HEK293 (cell line): ENCODE data around the gene LAMA4.
A peak's percentile ranks its signal among the peaks of the same experiment; 100 is the strongest.

Experiments used
- CTCF ChIA-PET: fragments of 350-600 bp; formaldehyde crosslinking; extraction: SDS; loops from one replicate; lab custom pipeline; 2021; ENCODE audit warnings: antibody characterized with exemption; lab: Yijun Ruan, JAX
- POLR2A ChIA-PET: fragments of 300-600 bp; formaldehyde crosslinking; extraction: SDS; loops from one replicate; lab custom pipeline; 2020; ENCODE audit warnings: antibody characterized with exemption, inconsistent platforms; lab: Yijun Ruan, JAX
- H3K27ac ChIP-seq: fragments of 200-500 bp; sonication (Bioruptor generic); 2 replicates; pipeline ENCODE4 v1.5.1; 2014; ENCODE audit warnings: low read depth, low read length, control low read depth, inconsistent platforms; ENCODE audit errors: extremely low read depth
- H3K36me3 ChIP-seq, 2 experiments: fragments of 200-500 bp in 1 of 2; sonication (Bioruptor generic) in 1 of 2; 1 replicate in 1 of 2; 2 replicates in 1 of 2; pipeline ENCODE4 v1.5.1; 2014 to 2017; ENCODE audit warnings: inconsistent platforms in 2 of 2, low read length in 2 of 2; ENCODE audit not compliant: control insufficient read depth in 2 of 2, insufficient read depth in 1 of 2
- H3K4me1 ChIP-seq: fragments of 200-500 bp; sonication (Bioruptor generic); 2 replicates; pipeline ENCODE4 v1.5.1; 2014; ENCODE audit warnings: mild to moderate bottlenecking, low read length, inconsistent platforms; ENCODE audit not compliant: control insufficient read depth, insufficient read depth
- H3K4me3 ChIP-seq: 2 replicates; pipeline ENCODE4 v1.5.1; 2011; ENCODE audit warnings: low read depth, mild to moderate bottlenecking, control low read depth, low read length, moderate library complexity
- H3K9me3 ChIP-seq: fragments of 200-500 bp; sonication (Bioruptor generic); 2 replicates; pipeline ENCODE4 v1.5.1; 2014; ENCODE audit warnings: low read depth, low read length, inconsistent platforms; ENCODE audit not compliant: control insufficient read depth, insufficient read depth
- GLI2 ChIP-seq: fragments of 450-650 bp; formaldehyde crosslinking; IDR thresholded peaks from 2 replicates; pipeline ENCODE4; 2017; ENCODE audit warnings: missing biosample characterization, missing genetic modification characterization, low read depth, borderline replicate concordance
- KLF1 ChIP-seq: fragments of 450-650 bp; formaldehyde crosslinking; IDR thresholded peaks from 2 replicates; pipeline ENCODE4 v1.5.1; 2016; ENCODE audit warnings: missing biosample characterization, missing genetic modification characterization
- KLF9 ChIP-seq: fragments of 450-650 bp; formaldehyde crosslinking; IDR thresholded peaks from 2 replicates; pipeline ENCODE4 v1.5.1; 2016; ENCODE audit warnings: missing biosample characterization, missing genetic modification characterization, low read depth
- SCRT1 ChIP-seq: fragments of 450-650 bp; formaldehyde crosslinking; IDR thresholded peaks from 2 replicates; pipeline ENCODE4 v1.5.1; 2016; ENCODE audit warnings: missing biosample characterization, missing genetic modification characterization, borderline replicate concordance
- SCRT2 ChIP-seq: fragments of 450-650 bp; formaldehyde crosslinking; IDR thresholded peaks from 2 replicates; pipeline ENCODE4 v1.5.1; 2016; ENCODE audit warnings: missing biosample characterization, missing genetic modification characterization
- ZNF16 ChIP-seq: fragments of 450-650 bp; formaldehyde crosslinking; IDR thresholded peaks from 2 replicates; pipeline ENCODE4 v1.5.1; 2016; ENCODE audit warnings: low read depth, missing biosample characterization, missing genetic modification characterization
- ZNF175 ChIP-seq: fragments of 450-650 bp; formaldehyde crosslinking; IDR thresholded peaks from 2 replicates; pipeline ENCODE4 v1.5.1; 2016; ENCODE audit warnings: missing biosample characterization, missing genetic modification characterization
- ZNF2 ChIP-seq: fragments of 450-650 bp; formaldehyde crosslinking; IDR thresholded peaks from 2 replicates; pipeline ENCODE4 v1.5.1; 2016; ENCODE audit warnings: missing biosample characterization, missing genetic modification characterization
- ZNF280D ChIP-seq: fragments of 450-650 bp; formaldehyde crosslinking; IDR thresholded peaks from 2 replicates; pipeline ENCODE4 v1.5.1; 2016; ENCODE audit warnings: missing biosample characterization, missing genetic modification characterization
- ZNF335 ChIP-seq: fragments of 450-650 bp; formaldehyde crosslinking; conservative IDR thresholded peaks from 2 replicates; pipeline ENCODE4 v1.5.1; 2016; ENCODE audit warnings: missing biosample characterization, missing genetic modification characterization
- ZNF391 ChIP-seq: fragments of 450-650 bp; formaldehyde crosslinking; IDR thresholded peaks from 2 replicates; pipeline ENCODE4 v1.5.1; 2016; ENCODE audit warnings: low read depth, missing biosample characterization, missing genetic modification characterization, borderline replicate concordance
- ZNF544 ChIP-seq: fragments of 450-650 bp; formaldehyde crosslinking; IDR thresholded peaks from 2 replicates; pipeline ENCODE4 v1.5.0; 2017; ENCODE audit warnings: missing biosample characterization, missing genetic modification characterization
- ZNF558 ChIP-seq: fragments of 450-650 bp; formaldehyde crosslinking; IDR thresholded peaks from 2 replicates; pipeline ENCODE4 v1.5.1; 2016; ENCODE audit warnings: missing biosample characterization, missing genetic modification characterization
- ZNF624 ChIP-seq: fragments of 450-650 bp; formaldehyde crosslinking; IDR thresholded peaks from 2 replicates; pipeline ENCODE4 v1.5.1; 2017; ENCODE audit warnings: missing biosample characterization, missing genetic modification characterization
- ZNF626 ChIP-seq: fragments of 450-650 bp; sonication (Bioruptor Pico); formaldehyde crosslinking; IDR thresholded peaks from 2 replicates; pipeline ENCODE4 v1.5.1; 2018; ENCODE audit warnings: missing biosample characterization, missing genetic modification characterization, inconsistent platforms
- ZNF701 ChIP-seq: fragments of 450-650 bp; formaldehyde crosslinking; IDR thresholded peaks from 2 replicates; pipeline ENCODE4 v1.5.1; 2016; ENCODE audit warnings: missing biosample characterization, missing genetic modification characterization
- ZNF704 ChIP-seq: fragments of 450-650 bp; formaldehyde crosslinking; IDR thresholded peaks from 2 replicates; pipeline ENCODE4 v1.5.1; 2016; ENCODE audit warnings: missing biosample characterization, missing genetic modification characterization
- ZSCAN4 ChIP-seq: fragments of 450-650 bp; formaldehyde crosslinking; IDR thresholded peaks from 2 replicates; pipeline ENCODE4 v1.5.1; 2017; ENCODE audit warnings: missing biosample characterization, missing genetic modification characterization
- TF ChIP-seq, protein P1 (sequence below): fragments of 450-650 bp; formaldehyde crosslinking; IDR thresholded peaks from 2 replicates; pipeline ENCODE4 v1.5.1; 2017; ENCODE audit warnings: missing biosample characterization, missing genetic modification characterization

The LAMA4 gene

DNA sequence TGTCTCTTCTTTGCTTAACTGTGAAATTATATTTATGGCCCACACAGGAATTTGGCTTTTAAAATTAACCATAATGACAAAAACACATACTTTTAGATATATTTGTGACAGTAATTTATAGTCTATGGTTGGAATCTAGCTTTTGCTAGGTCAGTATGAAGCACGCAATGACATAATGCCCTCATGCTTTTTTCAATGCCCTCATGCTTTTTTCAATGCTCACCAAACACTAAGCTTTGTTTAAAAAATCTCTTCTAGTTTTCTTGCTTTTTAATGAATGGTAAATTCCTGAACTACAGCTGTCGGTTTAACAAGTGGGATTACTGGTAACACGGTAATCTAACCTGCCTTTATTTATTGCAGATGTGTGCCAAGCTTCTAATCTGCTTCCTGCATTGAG lies 187.8 kb downstream of the LAMA4 start (continued):
- TF ChIP-seq, protein P1, sequence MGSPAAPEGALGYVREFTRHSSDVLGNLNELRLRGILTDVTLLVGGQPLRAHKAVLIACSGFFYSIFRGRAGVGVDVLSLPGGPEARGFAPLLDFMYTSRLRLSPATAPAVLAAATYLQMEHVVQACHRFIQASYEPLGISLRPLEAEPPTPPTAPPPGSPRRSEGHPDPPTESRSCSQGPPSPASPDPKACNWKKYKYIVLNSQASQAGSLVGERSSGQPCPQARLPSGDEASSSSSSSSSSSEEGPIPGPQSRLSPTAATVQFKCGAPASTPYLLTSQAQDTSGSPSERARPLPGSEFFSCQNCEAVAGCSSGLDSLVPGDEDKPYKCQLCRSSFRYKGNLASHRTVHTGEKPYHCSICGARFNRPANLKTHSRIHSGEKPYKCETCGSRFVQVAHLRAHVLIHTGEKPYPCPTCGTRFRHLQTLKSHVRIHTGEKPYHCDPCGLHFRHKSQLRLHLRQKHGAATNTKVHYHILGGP (tag by site-specific recombination) = no peak
- TF ChIP-seq, all 188 proteins: peak for 0

DNA sequence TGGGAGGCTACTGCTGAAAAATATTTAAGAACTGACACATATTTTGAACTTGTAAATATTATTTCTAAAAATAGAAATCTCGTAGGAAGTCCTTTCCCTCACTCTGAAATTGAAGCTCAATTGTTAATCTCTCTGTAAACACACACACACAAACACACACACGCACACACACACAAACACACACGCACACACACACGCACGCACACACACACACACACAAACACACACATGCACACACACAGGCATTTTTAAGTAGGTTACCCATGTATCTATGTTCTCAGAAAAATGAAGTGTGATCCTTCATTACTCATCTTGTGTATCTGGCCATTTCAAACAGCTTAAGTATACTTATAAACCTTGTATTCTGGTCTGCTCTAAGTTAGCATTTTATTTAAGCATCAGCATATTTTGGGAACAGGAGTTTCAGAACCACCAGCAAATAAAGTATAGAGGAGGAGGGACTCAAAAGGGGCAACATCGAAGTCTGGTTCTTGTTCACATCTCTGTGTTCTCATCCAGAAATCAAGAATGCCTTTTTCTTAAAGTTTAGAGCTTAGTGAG lies 188.9 kb downstream of the LAMA4 start:
- TF ChIP-seq ZSCAN4 (tag by site-specific recombination) = peak; percentile 99
- TF ChIP-seq ZNF558 (tag by site-specific recombination) = no peak
- no peak for TF ChIP-seq KLF9
- no peak overlapping the region for H3K4me3 ChIP-seq
- no peaks in the 10 kb centered on the region for H3K4me1 ChIP-seq
- ChIA-PET CTCF (interaction anchor here (0.6 to 1.6 kb wide), 6 partner anchors 9 to 331 kb away, joined by 3 to 4 read pairs (median 3); no protein-coding TSS in a partner anchor), POLR2A (no interaction called here)
- H3K9me3 ChIP-seq = no peaks in the 10 kb centered on the region
- no peak overlapping the region for H3K27ac ChIP-seq
- peaks cover 7 to 11% of the 10 kb centered on the region in 2 experiments; a peak in 2 of 3 replicates for H3K36me3 ChIP-seq

- Histone ChIP-seq H3K9me3 (no peaks in the 10 kb centered on the region), H3K4me1 (no peaks in the 10 kb centered on the region), H3K36me3 (no peaks in the 10 kb centered on the region), H3K27ac (no peak overlapping the region), H3K4me3 (no peak overlapping the region)
- ChIA-PET CTCF (interaction anchor here (0.7 to 1.8 kb wide), 6 partner anchors 13 to 105 kb away, joined by 3 to 5 read pairs (median 4); no protein-coding TSS in a partner anchor), POLR2A (no interaction called here)
- TF ChIP-seq ZNF701 (tag by site-specific recombination) = no peak
- TF ChIP-seq ZNF335 (tag by site-specific recombination) = no peak
- TF ChIP-seq ZNF626 = no peak
- no peak for TF ChIP-seq ZNF175 (tag by site-specific recombination)
- no peak for TF ChIP-seq SCRT2 (tag by site-specific recombination)
- no peak for TF ChIP-seq GLI2 (tag by site-specific recombination)
- TF ChIP-seq ZNF16 (tag by site-specific recombination) = no peak
- TF ChIP-seq ZNF544 (tag by site-specific recombination) = no peak
- TF ChIP-seq ZNF704 = no peak
- TF ChIP-seq SCRT1 (tag by site-specific recombination) = no peak
- no peak for TF ChIP-seq ZNF624
- TF ChIP-seq ZNF280D (tag by site-specific recombination) = no peak
- TF ChIP-seq KLF1 (tag by site-specific recombination) = no peak
- TF ChIP-seq ZNF2 = no peak
- TF ChIP-seq ZNF391 = no peak
Measured at GRCh38 chr6:112062966-112063365, 191.4 kb downstream of the LAMA4 start.
